M059J (cell line): ENCODE data around the gene LTBP1. TPM values are rescaled to one million over a fixed set of nuclear protein-coding genes. Genes with fewer than 3 reads are reported as not detected.
"Not testable (repeated sequence)": the region's sequence is repeated elsewhere in the genome, so short reads cannot be mapped to it uniquely, and the experiment has no call there.

Source experiments
- DNase-seq: peaks from one replicate; pipeline ENCODE4 v3.0.0-alpha.2; 2012; ENCODE audit warnings: low read depth
- total RNA-seq: library from RNA; depleted of rRNA; stranded (reverse); fragments of >200 nt; shearing (Covaris generic); gene quantifications from 2 replicates; pipeline ENCODE4 v1.2.3, GENCODE V29; 2014

Gene LTBP1
- total RNA-seq, 1 experiment from 2014 or later = 9.2 TPM

DNA sequence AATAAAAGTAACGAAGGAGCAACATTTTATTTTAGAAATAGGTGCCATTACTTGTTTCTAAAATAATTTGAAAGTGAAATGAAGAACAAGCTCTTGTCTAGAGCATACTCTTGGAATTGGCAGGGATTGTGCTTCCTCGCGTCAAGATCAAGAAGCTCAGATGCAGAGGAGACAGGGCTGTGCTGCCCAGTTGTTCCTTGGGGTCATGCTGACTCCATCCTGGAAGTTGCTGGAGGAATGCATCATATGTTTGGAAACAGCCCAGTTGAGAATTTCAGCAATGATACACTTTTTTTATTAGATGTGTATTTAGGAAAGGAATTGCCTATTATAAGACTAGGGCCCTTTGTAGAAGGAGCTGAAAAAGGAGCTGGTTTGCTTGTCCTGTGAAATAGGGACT lies 17.2 kb downstream of the LTBP1 start:
- no peak for DNase-seq

GRCh38 chr2:32965523-32966171 lies 18.9 kb downstream of the LTBP1 start:
- no peak for DNase-seq

DNA sequence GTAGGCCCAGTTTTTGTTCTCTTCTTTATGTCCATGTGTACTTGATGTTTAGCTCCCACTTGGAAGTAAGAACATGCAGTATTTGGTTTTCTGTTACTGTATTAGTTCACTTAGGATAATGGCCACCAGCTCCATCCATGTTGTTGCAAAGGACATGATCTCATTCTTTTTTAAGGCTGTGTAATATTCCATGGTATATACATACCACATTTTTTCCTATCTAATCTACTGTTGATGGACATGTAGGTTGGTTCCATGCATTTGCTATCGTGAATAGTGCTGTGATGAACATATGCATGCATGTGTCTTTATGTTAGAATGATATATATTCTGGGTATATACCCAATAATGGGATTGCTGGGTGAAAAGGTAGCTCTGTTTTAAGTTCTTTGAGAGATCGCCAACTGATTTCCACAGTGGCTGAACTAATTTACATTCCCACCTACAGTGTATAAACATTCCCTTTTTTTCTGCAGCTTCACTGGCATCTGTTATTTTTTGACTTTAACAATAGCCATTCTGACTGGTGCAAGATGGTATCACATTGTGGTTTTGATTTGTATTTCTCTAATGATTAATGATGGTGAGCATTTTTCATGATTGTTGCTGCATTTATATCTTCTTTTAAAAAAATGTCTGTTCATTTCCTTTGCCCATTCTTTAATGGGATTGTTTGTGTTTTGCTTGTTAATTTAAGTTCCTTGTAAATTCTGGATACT lies 22.9 kb downstream of the LTBP1 start:
- peak; percentile 47 for DNase-seq

- DNase-seq = not testable (repeated sequence)
Observed at GRCh38 chr2:32973772-32974171, 27.0 kb downstream of the LTBP1 start.

GRCh38 chr2:32976409-32977063 lies 29.8 kb downstream of the LTBP1 start:
- no peak for DNase-seq

GRCh38 chr2:32977228-32977758 lies 30.5 kb downstream of the LTBP1 start:
- peak; percentile 16 for DNase-seq

GRCh38 chr2:32981612-32982011 lies 34.9 kb downstream of the LTBP1 start:
- no peak for DNase-seq

GRCh38 chr2:32983193-32983924 lies 36.6 kb downstream of the LTBP1 start:
- not testable (repeated sequence) for DNase-seq

DNA sequence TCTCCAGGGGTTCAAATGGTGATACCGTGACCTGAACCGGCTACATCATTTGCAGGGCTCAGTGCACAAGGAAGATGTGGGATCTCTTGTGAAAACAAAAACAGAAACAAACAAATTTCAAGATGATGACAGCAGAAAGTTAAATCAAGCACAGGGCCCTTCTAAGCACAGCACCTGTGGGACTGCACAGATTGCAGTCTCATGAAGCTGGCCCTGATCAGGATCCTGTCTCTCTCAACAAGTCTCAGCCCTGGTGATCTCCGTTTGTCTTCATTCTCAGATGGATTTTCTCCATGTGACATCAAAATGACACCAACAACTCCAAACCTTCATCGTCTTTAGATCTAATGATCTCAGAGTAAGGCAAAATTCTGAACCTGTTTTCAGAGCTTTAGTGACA lies 39.7 kb downstream of the LTBP1 start:
- DNase-seq = no peak

DNA sequence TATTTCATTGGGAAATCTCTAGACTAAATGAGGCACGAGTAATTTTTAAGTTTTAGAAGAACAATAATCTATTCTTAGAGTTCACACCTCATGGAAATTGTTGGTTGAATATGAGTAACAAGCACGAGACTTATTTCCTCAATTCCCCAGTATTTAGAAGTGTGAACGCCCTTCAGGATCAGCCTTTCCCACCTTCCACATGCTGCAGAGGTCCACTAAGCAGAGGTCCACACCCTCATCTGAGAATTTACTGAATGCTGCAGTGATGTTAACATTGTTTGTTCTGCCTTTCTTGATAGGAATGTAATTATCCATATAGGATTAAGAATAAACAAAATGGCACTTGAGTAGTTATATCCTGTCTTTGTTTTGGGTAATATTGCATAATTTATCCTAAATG lies 41.8 kb downstream of the LTBP1 start:
- DNase-seq = no peak

DNA sequence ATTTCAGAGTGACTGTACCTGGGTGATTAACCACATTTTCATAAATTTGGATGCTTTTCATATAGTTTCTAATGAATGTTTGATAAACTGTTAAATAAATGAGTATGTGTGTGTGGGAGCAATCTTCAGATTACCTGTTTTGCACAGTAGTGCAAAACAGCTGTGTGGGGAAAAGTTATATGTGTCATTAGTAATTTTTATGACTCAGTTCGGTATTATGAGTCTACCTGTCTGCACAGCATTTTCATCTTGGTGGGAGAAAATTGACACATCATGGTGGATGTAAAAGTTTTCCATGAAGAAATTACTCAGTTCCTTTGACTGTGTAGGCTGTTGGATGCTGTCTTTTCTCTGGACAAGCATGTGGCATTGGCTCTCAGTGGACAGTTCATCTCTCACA lies 43.8 kb downstream of the LTBP1 start:
- DNase-seq = no peak

- no peak for DNase-seq
Observed at GRCh38 chr2:32991091-32991845, 44.5 kb downstream of the LTBP1 start.

GRCh38 chr2:32993005-32993539 lies 46.3 kb downstream of the LTBP1 start:
- no peak for DNase-seq

GRCh38 chr2:32997705-32998104 lies 51.0 kb downstream of the LTBP1 start:
- no peak for DNase-seq

DNA sequence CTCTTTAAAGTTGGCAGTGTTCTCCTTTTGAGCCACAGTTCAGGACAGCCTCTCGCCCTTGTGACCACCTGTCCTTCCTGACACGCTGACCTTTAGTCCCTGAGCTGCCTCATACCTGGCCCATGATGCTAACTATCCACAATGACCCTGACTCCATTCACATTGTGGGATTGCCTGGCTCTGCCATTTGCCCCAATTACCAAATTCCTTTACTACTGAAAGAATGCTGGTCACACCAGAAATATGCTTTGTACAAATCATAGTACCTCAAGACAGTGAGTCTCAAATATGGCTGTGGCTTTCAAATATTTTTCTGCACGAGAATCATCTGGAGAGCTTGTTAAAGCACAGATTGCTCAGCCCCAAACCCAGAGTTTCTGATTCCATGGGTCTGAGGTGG lies 54.2 kb downstream of the LTBP1 start:
- no peak for DNase-seq

DNA sequence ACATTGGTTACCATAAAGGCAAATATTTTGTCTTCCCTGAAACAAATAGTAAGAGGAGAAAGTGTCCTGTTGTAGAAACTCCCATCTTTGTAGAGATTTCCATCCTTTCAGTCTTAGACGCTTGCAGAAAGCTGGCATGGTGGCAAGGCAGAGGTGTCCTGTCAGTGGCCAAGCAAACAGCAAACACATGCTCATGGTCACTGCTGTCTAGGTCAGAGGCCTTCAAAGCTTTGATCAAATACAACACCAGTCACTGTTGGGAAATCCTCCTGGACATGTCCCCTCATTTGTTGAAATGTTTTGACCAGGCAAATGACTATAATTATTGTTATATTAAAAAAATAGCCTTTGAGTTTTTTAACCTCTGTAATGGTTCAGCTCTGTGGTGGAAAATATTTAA lies 55.1 kb downstream of the LTBP1 start:
- DNase-seq = no peak

- DNase-seq = no peak
Observed at GRCh38 chr2:33002863-33003262, 56.1 kb downstream of the LTBP1 start.

DNA sequence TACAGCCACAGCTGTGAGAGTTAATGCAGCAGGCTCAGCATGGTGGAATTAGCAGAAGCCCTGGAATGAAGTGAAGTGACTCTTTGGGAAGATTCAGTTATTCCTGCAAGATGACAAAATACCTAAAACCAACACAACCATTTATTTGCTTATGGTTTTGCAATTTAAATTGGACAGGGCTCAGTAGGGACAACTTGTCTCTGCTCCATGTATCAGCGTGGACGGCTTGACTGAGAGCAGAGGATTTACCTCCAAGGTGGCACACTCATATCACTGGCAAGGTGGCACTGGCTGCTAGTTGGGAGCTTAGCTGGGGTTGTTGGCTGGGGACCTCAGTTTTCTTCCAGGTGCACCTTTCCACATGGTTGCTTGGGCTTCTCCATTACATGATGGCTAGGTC lies 58.3 kb downstream of the LTBP1 start:
- DNase-seq = no peak

DNA sequence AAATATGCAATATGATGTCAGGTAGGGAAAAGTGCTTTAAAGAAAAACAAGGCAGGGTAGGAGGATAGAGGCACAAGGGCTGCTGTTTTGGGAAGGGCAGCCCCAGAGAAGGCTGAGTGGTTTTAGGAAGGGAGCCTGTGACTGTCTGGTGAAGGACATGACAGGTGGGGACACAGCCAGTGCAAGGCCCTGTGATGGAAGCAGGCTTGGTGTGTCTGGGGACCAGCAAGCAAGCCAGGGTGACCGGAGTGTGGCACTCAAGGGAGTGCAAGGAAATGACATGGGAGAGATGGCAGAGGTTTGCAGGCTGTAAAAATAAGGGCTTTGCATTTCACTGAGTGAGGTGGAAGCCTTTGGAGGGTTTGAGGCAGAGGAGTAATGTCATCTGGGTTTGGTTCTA lies 62.0 kb downstream of the LTBP1 start:
- no peak for DNase-seq

DNA sequence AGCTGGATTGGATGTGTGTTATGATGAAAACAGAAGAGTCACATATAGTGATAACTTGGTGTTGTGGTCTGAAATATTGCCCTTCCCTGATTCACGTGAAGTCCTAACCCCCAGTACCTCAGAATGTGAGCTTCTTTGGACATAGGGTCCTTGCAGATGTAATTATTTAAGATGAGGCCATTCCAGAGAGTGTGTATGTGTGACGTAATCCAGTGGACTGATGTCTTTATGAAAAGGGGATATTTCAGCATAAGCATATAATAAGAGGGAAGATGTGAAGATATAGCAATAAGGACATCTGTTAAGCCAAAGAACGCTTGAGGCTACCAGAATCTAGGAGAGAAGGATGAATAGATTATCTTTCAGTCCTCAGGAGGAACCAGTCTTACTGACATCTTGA lies 62.5 kb downstream of the LTBP1 start:
- no peak for DNase-seq

DNA sequence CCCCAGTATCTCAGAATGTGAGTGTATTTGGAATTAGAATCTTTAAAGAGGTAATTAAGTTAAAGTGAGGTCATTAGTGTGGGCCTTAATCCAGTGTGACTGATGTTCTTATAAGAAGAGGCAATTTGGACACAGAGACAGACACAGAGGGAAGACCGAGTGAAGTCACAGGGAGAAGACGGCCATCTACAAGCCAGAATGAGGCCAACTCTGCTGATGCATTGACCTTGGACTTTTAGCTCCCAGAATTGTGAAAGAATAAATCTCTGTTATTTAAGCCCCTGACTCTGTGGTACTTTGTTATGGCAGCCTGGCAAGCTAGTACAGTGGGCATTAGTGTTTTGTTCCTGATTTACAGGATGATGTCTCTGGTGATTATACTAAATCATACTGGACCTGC lies 64.6 kb downstream of the LTBP1 start:
- DNase-seq = no peak
